H1 (cell line): Measurements from ENCODE around the gene OSBPL9.

Experiments
- ATF2 ChIP-seq: IDR thresholded peaks from 2 replicates; pipeline ENCODE4 v1.6.1; 2012; ENCODE audit warnings: low read length, inconsistent platforms
- CBX5 ChIP-seq: fragments of 300-800, 300-1000 bp; sonication (generic); IDR thresholded peaks from 2 replicates; pipeline ENCODE4 v1.7.1; 2016; ENCODE audit warnings: antibody characterized with exemption, low read length, low read depth
- EP300 ChIP-seq, 2 experiments: IDR thresholded peaks; 1 replicate in 1 of 2; 2 replicates in 1 of 2; pipeline ENCODE4 v1.6.1; 2011 to 2012; ENCODE audit warnings: low read depth in 2 of 2, low read length in 2 of 2, mild to moderate bottlenecking in 2 of 2, borderline replicate concordance in 1 of 2, inconsistent platforms in 1 of 2, moderate library complexity in 1 of 2
- MAFK ChIP-seq: IDR thresholded peaks from 2 replicates; pipeline ENCODE4 v1.6.1; 2012; ENCODE audit warnings: low read depth, mild to moderate bottlenecking, improper control_type of control experiment, low read length
- POLR2A ChIP-seq, 2 experiments: IDR thresholded peaks; 1 replicate in 1 of 2; 2 replicates in 1 of 2; pipeline ENCODE4 v1.6.1; 2011; ENCODE audit warnings: low read depth in 2 of 2, low read length in 2 of 2, mild to moderate bottlenecking in 2 of 2; ENCODE audit errors: control extremely low read depth in 1 of 2
- POLR2AphosphoS5 ChIP-seq: IDR thresholded peaks from 2 replicates; pipeline ENCODE4 v1.6.1; 2011; ENCODE audit warnings: low read depth, low read length
- SAP30 ChIP-seq: fragments of 300-600 bp; sonication (generic); IDR thresholded peaks from 2 replicates; pipeline ENCODE4 v1.7.1; 2012; ENCODE audit warnings: low read length, moderate library complexity, mild to moderate bottlenecking, inconsistent platforms; ENCODE audit not compliant: insufficient read depth, insufficient replicate concordance
- SIRT6 ChIP-seq: IDR thresholded peaks from one replicate; pipeline ENCODE4 v1.7.1; 2012; ENCODE audit warnings: low read length, inconsistent platforms
- SP1 ChIP-seq: IDR thresholded peaks from 2 replicates; pipeline ENCODE4 v1.6.1; 2011; ENCODE audit warnings: low read depth, low read length
- ZNF274 ChIP-seq: IDR thresholded peaks from 2 replicates; pipeline ENCODE4 v1.7.0; 2012; ENCODE audit warnings: low read length, borderline replicate concordance; ENCODE audit errors: extremely low read depth
- TF ChIP-seq, protein P1 (sequence below): IDR thresholded peaks from 2 replicates; pipeline ENCODE4 v1.6.1; 2011; ENCODE audit warnings: low read length, improper control_type of control experiment
- TF ChIP-seq, protein P2 (sequence below), 3 experiments: IDR thresholded peaks; 1 replicate in 2 of 3; 2 replicates in 1 of 3; pipeline versions ENCODE4 v1.5.1 to v1.6.1; 2011; ENCODE audit warnings: low read length in 3 of 3, mild to moderate bottlenecking in 3 of 3, inconsistent platforms in 2 of 3, low read depth in 1 of 3, moderate library complexity in 1 of 3; ENCODE audit not compliant: insufficient read depth in 1 of 3; ENCODE audit errors: control extremely low read depth in 1 of 3

DNA sequence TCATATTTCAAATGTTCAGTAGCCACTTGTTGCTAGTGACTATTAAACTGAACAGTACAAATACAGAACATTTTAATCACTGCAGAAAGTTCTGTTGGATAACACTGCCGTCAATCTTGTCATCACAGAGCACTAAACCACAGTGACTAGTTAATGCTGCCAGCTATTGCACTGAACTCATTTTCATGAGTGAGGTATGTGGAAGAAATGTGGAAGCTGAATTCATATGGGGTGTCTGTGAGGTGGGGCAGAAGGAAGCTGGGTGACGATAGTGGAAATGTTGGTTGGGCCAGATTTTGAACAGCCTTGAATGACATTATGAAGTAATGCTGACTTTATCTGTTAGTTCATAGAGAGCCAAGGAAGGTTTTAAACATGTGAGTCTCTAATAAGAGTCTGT, 49.6 kb downstream of the OSBPL9 start:
- TF ChIP-seq POLR2A (IDR thresholded peaks at IDR 0.05; ENCODE audit: control extremely low read depth in 1 of 2, low read depth in 2 of 2, low read length in 2 of 2), result no peak
- TF ChIP-seq, protein P1, sequence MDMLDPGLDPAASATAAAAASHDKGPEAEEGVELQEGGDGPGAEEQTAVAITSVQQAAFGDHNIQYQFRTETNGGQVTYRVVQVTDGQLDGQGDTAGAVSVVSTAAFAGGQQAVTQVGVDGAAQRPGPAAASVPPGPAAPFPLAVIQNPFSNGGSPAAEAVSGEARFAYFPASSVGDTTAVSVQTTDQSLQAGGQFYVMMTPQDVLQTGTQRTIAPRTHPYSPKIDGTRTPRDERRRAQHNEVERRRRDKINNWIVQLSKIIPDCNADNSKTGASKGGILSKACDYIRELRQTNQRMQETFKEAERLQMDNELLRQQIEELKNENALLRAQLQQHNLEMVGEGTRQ, result no peak
- TF ChIP-seq SP1, result no peak
- no peak for TF ChIP-seq SAP30
- TF ChIP-seq EP300 (IDR thresholded peaks at IDR 0.05; ENCODE audit: borderline replicate concordance in 1 of 2, low read depth in 2 of 2, low read length in 2 of 2), result no peak
- no peak for TF ChIP-seq POLR2AphosphoS5
- no peak for TF ChIP-seq SIRT6
- TF ChIP-seq, protein P2, sequence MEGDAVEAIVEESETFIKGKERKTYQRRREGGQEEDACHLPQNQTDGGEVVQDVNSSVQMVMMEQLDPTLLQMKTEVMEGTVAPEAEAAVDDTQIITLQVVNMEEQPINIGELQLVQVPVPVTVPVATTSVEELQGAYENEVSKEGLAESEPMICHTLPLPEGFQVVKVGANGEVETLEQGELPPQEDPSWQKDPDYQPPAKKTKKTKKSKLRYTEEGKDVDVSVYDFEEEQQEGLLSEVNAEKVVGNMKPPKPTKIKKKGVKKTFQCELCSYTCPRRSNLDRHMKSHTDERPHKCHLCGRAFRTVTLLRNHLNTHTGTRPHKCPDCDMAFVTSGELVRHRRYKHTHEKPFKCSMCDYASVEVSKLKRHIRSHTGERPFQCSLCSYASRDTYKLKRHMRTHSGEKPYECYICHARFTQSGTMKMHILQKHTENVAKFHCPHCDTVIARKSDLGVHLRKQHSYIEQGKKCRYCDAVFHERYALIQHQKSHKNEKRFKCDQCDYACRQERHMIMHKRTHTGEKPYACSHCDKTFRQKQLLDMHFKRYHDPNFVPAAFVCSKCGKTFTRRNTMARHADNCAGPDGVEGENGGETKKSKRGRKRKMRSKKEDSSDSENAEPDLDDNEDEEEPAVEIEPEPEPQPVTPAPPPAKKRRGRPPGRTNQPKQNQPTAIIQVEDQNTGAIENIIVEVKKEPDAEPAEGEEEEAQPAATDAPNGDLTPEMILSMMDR (IDR thresholded peaks at IDR 0.05; ENCODE audit: control extremely low read depth in 1 of 3, insufficient read depth in 1 of 3, low read depth in 1 of 3, low read length in 3 of 3), result no peak
- no peak for TF ChIP-seq ZNF274
- TF ChIP-seq ATF2, result no peak
- TF ChIP-seq CBX5, result no peak
- no peak for TF ChIP-seq MAFK
